Fibroblast of lung (primary cell): ENCODE data around the gene PXMP4. TPM values are rescaled to one million over a fixed set of nuclear protein-coding genes. Genes with fewer than 3 reads are reported as not detected.

Source experiments
- DNase-seq, 2 donors: peaks; one replicate each; pipeline versions ENCODE4 v3.0.0 to v3.0.0-alpha.2; 2010; ENCODE audit warnings: low read depth in 2 of 2
- H2AFZ ChIP-seq: 2 replicates; pipeline ENCODE4 v1.5.1; 2012; ENCODE audit warnings: low read length, control low read depth, inconsistent platforms
- H3K27ac ChIP-seq: 2 replicates; pipeline ENCODE4 v1.5.1; 2011; ENCODE audit warnings: low read length, control low read depth; ENCODE audit not compliant: insufficient read depth
- H3K27me3 ChIP-seq: 2 replicates; pipeline ENCODE4 v1.5.1; 2011; ENCODE audit warnings: mild to moderate bottlenecking, low read length; ENCODE audit not compliant: control insufficient read depth, insufficient read depth
- H3K36me3 ChIP-seq: 2 replicates; pipeline ENCODE4 v1.5.1; 2011; ENCODE audit warnings: low read length; ENCODE audit not compliant: control insufficient read depth, insufficient read depth
- H3K4me1 ChIP-seq: 2 replicates; pipeline ENCODE4 v1.5.1; 2011; ENCODE audit warnings: low read length; ENCODE audit not compliant: control insufficient read depth, insufficient read depth; ENCODE audit errors: extremely low read depth
- H3K4me2 ChIP-seq: 2 replicates; pipeline ENCODE4 v1.5.1; 2011; ENCODE audit warnings: low read length, control low read depth; ENCODE audit not compliant: insufficient read depth; ENCODE audit errors: extremely low read depth
- H3K4me3 ChIP-seq, 4 experiments: fragments of 200-600 bp in 1 of 4; sonication (generic) in 1 of 4; replicated peaks in 1 of 4; 2 replicates each; pipeline ENCODE4 v1.5.1; 2011 to 2016; ENCODE audit warnings: low read length in 4 of 4, low read depth in 3 of 4, mild to moderate bottlenecking in 3 of 4, control low read depth in 2 of 4, inconsistent platforms in 1 of 4, mixed read lengths in 1 of 4; ENCODE audit not compliant: insufficient read depth in 1 of 4; ENCODE audit errors: control extremely low read depth in 1 of 4
- H3K79me2 ChIP-seq: 2 replicates; pipeline ENCODE4 v1.5.1; 2012; ENCODE audit warnings: mild to moderate bottlenecking, low read length, inconsistent platforms; ENCODE audit not compliant: control insufficient read depth, insufficient read depth
- H3K9ac ChIP-seq: 2 replicates; pipeline ENCODE4 v1.5.1; 2011; ENCODE audit warnings: mild to moderate bottlenecking, low read length, control low read depth; ENCODE audit not compliant: insufficient read depth
- H3K9me3 ChIP-seq: 2 replicates; pipeline ENCODE4 v1.5.1; 2012; ENCODE audit warnings: low read depth, low read length; ENCODE audit not compliant: control insufficient read depth, insufficient read depth
- H4K20me1 ChIP-seq: 2 replicates; pipeline ENCODE4 v1.5.1; 2011; ENCODE audit warnings: low read length; ENCODE audit not compliant: control insufficient read depth, insufficient read depth; ENCODE audit errors: extremely low read depth
- CTCF ChIP-seq, 2 donors: IDR thresholded peaks in 1 of 2; conservative IDR thresholded peaks in 1 of 2; 1 replicate in 1 of 2; 2 replicates in 1 of 2; pipeline ENCODE4 v1.5.1; 2011 to 2012; ENCODE audit warnings: low read length in 2 of 2, control low read depth in 1 of 2, inconsistent platforms in 1 of 2, low read depth in 1 of 2, mild to moderate bottlenecking in 1 of 2
- EZH2 ChIP-seq: IDR thresholded peaks from 2 replicates; pipeline ENCODE4 v1.5.1; 2012; ENCODE audit warnings: low read length, control low read depth, mild to moderate bottlenecking; ENCODE audit errors: missing control alignments
- polyA plus RNA-seq, 2 donors: library from polyadenylated mRNA; depleted of rRNA in 1 of 2; stranded (reverse) in 1 of 2; unstranded in 1 of 2; fragments of >200 nt; gene quantifications; 2 replicates each; pipeline ENCODE4 v1.2.1, GENCODE V29; 2011 to 2012; ENCODE audit warnings: missing spikeins in 1 of 2
- total RNA-seq: library from RNA; depleted of rRNA; stranded (reverse); fragments of >200 nt; gene quantifications from 2 replicates; pipeline ENCODE4 v1.2.1, GENCODE V29; 2014

Gene PXMP4
- total and polyA plus RNA-seq, 2 donors (not counting 1 experiment from before 2014, with no cell fraction given) = 4.1 to 6.3 TPM

GRCh38 chr20:33654680-33655161 lies 65.4 kb downstream of the PXMP4 start:
- no peaks in the 10 kb centered on the region for H3K9me3 ChIP-seq
- no peak overlapping the region for H2AFZ ChIP-seq
- no peak for TF ChIP-seq CTCF (conservative IDR thresholded peaks at IDR 0.05 in 1 of 2, IDR thresholded peaks at IDR 0.05 in 1 of 2; ENCODE audit: low read depth in 1 of 2, low read length in 2 of 2)
- no peak for TF ChIP-seq EZH2
- H3K9ac ChIP-seq = no peak overlapping the region
- no peaks in the 10 kb centered on the region for H3K27me3 ChIP-seq
- H3K4me1 ChIP-seq = no peaks in the 10 kb centered on the region
- no peaks in the 10 kb centered on the region for H4K20me1 ChIP-seq
- no peak overlapping the region for H3K4me2 ChIP-seq
- no peak overlapping the region for H3K27ac ChIP-seq
- H3K79me2 ChIP-seq = no peaks in the 10 kb centered on the region
- no peak for DNase-seq
- H3K4me3 ChIP-seq = no peak overlapping the region
- H3K36me3 ChIP-seq = peaks cover 4% of the 10 kb centered on the region

GRCh38 chr20:33653900-33654596 lies 66.1 kb downstream of the PXMP4 start:
- Histone ChIP-seq H3K79me2 (no peaks in the 10 kb centered on the region), H2AFZ (no peak overlapping the region), H3K9me3 (no peaks in the 10 kb centered on the region), H3K4me2 (no peak overlapping the region), H3K27ac (no peak overlapping the region), H3K4me1 (peaks cover 2% of the 10 kb centered on the region), H3K36me3 (peaks cover 4% of the 10 kb centered on the region), H3K9ac (no peak overlapping the region), H4K20me1 (no peaks in the 10 kb centered on the region), H3K4me3 (no peak overlapping the region), H3K27me3 (no peaks in the 10 kb centered on the region)
- DNase-seq = no peak
- no peak for TF ChIP-seq EZH2
- no peak for TF ChIP-seq CTCF (conservative IDR thresholded peaks at IDR 0.05 in 1 of 2, IDR thresholded peaks at IDR 0.05 in 1 of 2; ENCODE audit: low read depth in 1 of 2, low read length in 2 of 2)

- H3K4me2 ChIP-seq = peak overlapping the region; percentile 21
- no peak overlapping the region for H3K9ac ChIP-seq
- H3K27ac ChIP-seq = no peak overlapping the region
- no peaks in the 10 kb centered on the region for H3K9me3 ChIP-seq
- peaks cover 3% of the 10 kb centered on the region for H3K36me3 ChIP-seq
- DNase-seq = peak; percentile 46 to 74
- H3K27me3 ChIP-seq = no peaks in the 10 kb centered on the region
- H2AFZ ChIP-seq = no peak overlapping the region
- no peak for TF ChIP-seq EZH2
- TF ChIP-seq CTCF (conservative IDR thresholded peaks at IDR 0.05 in 1 of 2, IDR thresholded peaks at IDR 0.05 in 1 of 2; ENCODE audit: low read depth in 1 of 2, low read length in 2 of 2) = peak; percentile 92 to 94
- H3K79me2 ChIP-seq = no peaks in the 10 kb centered on the region
- peaks cover 2% of the 10 kb centered on the region for H3K4me1 ChIP-seq
- H3K4me3 ChIP-seq = peak overlapping the region in 2 of 4 experiments; percentile 17 to 18
- H4K20me1 ChIP-seq = no peaks in the 10 kb centered on the region
Measured at GRCh38 chr20:33653218-33653899, 66.8 kb downstream of the PXMP4 start.

Other genes with a start within 250 kb of the PXMP4 start
- 5.1 and 7.3 TPM in 2 replicates for gene CBFA2T2, start 230.2 kb downstream of the PXMP4 start, total RNA-seq
- 4.8 and 5.6 TPM in 2 replicates for gene CBFA2T2, start 230.2 kb downstream of the PXMP4 start, polyA plus RNA-seq
- gene C20orf144, start 58.0 kb downstream of the PXMP4 start, total RNA-seq = under 0.01 and 0.17 TPM in 2 replicates
- 0.10 and 0.20 TPM in 2 replicates for gene C20orf144, start 58.0 kb downstream of the PXMP4 start, polyA plus RNA-seq
- gene ACTL10, start 53.4 kb downstream of the PXMP4 start, total RNA-seq = 1.8 and 2.0 TPM in 2 replicates
- 0.26 and 0.32 TPM in 2 replicates for gene ACTL10, start 53.4 kb downstream of the PXMP4 start, polyA plus RNA-seq
- gene NECAB3, start 45.9 kb downstream of the PXMP4 start, total RNA-seq = 20.5 and 21.6 TPM in 2 replicates
- 5.1 and 7.1 TPM in 2 replicates for gene NECAB3, start 45.9 kb downstream of the PXMP4 start, polyA plus RNA-seq
- gene E2F1, start 33.9 kb downstream of the PXMP4 start, total RNA-seq = 0.51 and 2.1 TPM in 2 replicates
- gene E2F1, start 33.9 kb downstream of the PXMP4 start, polyA plus RNA-seq = 3.5 and 9.6 TPM in 2 replicates
- gene ZNF341, start 11.7 kb upstream of the PXMP4 start, total RNA-seq = 0.77 and 0.99 TPM in 2 replicates
- 1.1 and 1.6 TPM in 2 replicates for gene ZNF341, start 11.7 kb upstream of the PXMP4 start, polyA plus RNA-seq
- 26.3 and 26.5 TPM in 2 replicates for gene CHMP4B, start 91.0 kb upstream of the PXMP4 start, total RNA-seq
- gene CHMP4B, start 91.0 kb upstream of the PXMP4 start, polyA plus RNA-seq = 61.3 and 83.2 TPM in 2 replicates